Lower lobe of right lung (tissue), 2 donors: ENCODE data around the gene PDK3. TPM values are rescaled to one million over a fixed set of nuclear protein-coding genes. Genes with fewer than 3 reads are reported as not detected.
A peak's percentile ranks its signal among the peaks of the same experiment; 100 is the strongest.

Experiments
- ATAC-seq, 2 donors: fragments of 200-7000 bp; cut with Tn5 transposase; one replicate each; pipeline ENCODE4 v1.9.1; 2020 to 2022; ENCODE audit warnings: mild to moderate bottlenecking in 2 of 2, moderate library complexity in 2 of 2
- DNase-seq: peaks from one replicate; pipeline ENCODE4 v3.0.0-alpha.2; 2020
- H3K27ac ChIP-seq: fragments of 200-600 bp; one replicate; pipeline ENCODE4 v1.8.0; 2022
- H3K27me3 ChIP-seq: fragments of 200-600 bp; one replicate; pipeline ENCODE4 v1.8.0; 2022; ENCODE audit warnings: low read depth
- H3K36me3 ChIP-seq: fragments of 200-600 bp; one replicate; pipeline ENCODE4 v1.8.0; 2022; ENCODE audit warnings: mild to moderate bottlenecking
- H3K4me1 ChIP-seq: fragments of 200-600 bp; one replicate; pipeline ENCODE4 v1.8.0; 2022
- H3K4me3 ChIP-seq: fragments of 200-600 bp; one replicate; pipeline ENCODE4 v1.8.0; 2022; ENCODE audit warnings: mild to moderate bottlenecking
- H3K9me3 ChIP-seq: fragments of 200-600 bp; one replicate; pipeline ENCODE4 v1.8.0; 2022
- intact Hi-C: fragments of 100-400 bp; cut with DNase I; formaldehyde crosslinking; loops from one replicate; pipeline ENCODE4 v1.11.0; 2022
- long read RNA-seq: library from polyadenylated mRNA; unstranded; transcript quantifications from one replicate; pipeline ENCODE4 v2.0.0, GENCODE V29; 2021
- total RNA-seq: library from RNA; stranded (reverse); fragmentation: NEBNext Ultra II Directional; extraction: Animal tissue kit (Norgen Biotek cat#: 25700); gene quantifications from one replicate; pipeline ENCODE4 v1.2.1, GENCODE V29; 2021
- TF ChIP-seq, protein P1 (sequence below): fragments of 200-600 bp; IDR thresholded peaks from one replicate; pipeline ENCODE4 v1.8.0; 2022; ENCODE audit warnings: antibody characterized with exemption, mild to moderate bottlenecking
- donor health status: DM: no; HTN: yes; CAD: no; lungs with severe emphysema.

Gene PDK3
- 22.3 TPM for total RNA-seq
- long read RNA-seq, transcript PDK3-202 (12 exons, 1,921 nt) = major isoform, 10 of 20 reads
- long read RNA-seq, partial matches to known transcripts = 3 of 20 reads
- long read RNA-seq, other reads (novel, unspliced or antisense) = 4 of 20 reads

DNA sequence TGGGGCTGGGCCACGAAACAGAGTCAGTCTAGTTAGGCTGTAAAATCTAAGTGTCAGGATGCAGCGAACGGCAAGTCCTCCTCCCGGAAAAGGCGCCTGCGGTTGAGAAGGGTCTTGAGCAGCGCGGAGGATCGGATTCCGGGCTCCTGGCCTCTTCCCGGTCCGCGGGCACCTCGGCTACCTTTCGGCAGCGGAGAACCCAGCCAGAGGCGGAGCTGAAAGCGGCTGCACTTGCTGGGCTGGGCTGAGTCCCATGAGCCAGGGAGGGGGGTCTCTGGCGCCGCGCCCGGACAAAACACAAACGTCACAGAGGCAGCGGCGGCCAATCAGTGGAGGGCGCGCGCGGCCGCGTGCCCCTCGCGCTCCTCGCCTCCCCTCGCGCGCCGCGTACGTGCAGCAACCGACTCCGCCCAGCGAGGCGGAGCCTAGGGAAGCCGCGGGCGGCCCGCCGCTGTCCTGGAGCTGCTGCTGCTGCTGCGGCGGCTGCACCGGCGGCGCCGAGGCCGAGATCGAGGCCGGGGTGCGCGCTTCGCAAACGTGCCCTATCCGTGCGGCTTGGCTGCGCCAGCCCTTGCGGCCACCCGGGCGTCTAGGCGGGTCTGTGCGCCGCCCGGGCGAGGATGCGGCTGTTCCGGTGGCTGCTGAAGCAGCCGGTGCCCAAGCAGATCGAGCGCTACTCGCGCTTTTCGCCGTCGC lies at the start of gene PDK3:
TSS of gene PDK3 (plus strand) at position 451 of the 696 bp plus-strand sequence. CDS start at position 621, 170 bp downstream.
- no peaks in the 10 kb centered on the region for H3K9me3 ChIP-seq
- H3K36me3 ChIP-seq = no peaks in the 10 kb centered on the region
- peak within 1 kb of the TSS; percentile 68 for H3K4me3 ChIP-seq
- intact Hi-C loops = no loop called here
- TF ChIP-seq, protein P1, sequence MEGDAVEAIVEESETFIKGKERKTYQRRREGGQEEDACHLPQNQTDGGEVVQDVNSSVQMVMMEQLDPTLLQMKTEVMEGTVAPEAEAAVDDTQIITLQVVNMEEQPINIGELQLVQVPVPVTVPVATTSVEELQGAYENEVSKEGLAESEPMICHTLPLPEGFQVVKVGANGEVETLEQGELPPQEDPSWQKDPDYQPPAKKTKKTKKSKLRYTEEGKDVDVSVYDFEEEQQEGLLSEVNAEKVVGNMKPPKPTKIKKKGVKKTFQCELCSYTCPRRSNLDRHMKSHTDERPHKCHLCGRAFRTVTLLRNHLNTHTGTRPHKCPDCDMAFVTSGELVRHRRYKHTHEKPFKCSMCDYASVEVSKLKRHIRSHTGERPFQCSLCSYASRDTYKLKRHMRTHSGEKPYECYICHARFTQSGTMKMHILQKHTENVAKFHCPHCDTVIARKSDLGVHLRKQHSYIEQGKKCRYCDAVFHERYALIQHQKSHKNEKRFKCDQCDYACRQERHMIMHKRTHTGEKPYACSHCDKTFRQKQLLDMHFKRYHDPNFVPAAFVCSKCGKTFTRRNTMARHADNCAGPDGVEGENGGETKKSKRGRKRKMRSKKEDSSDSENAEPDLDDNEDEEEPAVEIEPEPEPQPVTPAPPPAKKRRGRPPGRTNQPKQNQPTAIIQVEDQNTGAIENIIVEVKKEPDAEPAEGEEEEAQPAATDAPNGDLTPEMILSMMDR = no peak
- ATAC-seq (peak; percentile 99 to 100), DNase-seq (peak; percentile 92)
- peak within 1 kb of the TSS; percentile 82 for H3K27ac ChIP-seq
- peaks cover 6% of the 10 kb centered on the region for H3K4me1 ChIP-seq
- H3K27me3 ChIP-seq = no peaks in the 10 kb centered on the region

DNA sequence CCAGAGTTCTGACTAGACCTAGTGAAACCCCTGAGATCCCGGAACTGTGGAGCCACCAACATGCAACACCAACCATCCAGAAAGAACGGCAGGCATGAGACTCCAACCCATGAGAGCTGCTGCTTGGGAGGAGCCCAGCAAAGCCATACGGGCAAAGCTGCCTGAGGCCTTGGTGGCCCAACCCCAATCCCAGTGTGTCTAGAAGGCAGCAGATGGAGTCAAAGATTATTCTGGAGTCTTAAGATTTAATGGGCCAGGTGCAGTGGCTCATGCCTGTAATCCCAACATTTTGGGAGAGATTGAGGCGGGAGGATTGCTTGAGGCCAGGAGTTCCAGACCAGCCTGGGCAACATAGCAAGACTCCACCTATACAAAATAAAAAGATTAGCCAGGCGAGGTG lies 49.2 kb upstream of the PDK3 start:
- ATAC-seq (no peak), DNase-seq (no peak)
- no peaks in the 10 kb centered on the region for H3K36me3 ChIP-seq
- H3K27me3 ChIP-seq = no peaks in the 10 kb centered on the region
- no peak overlapping the region for H3K27ac ChIP-seq
- no peaks in the 10 kb centered on the region for H3K9me3 ChIP-seq
- no peak overlapping the region for H3K4me3 ChIP-seq
- TF ChIP-seq, protein P1 = no peak
- no peaks in the 10 kb centered on the region for H3K4me1 ChIP-seq
- intact Hi-C loops = no loop called here

- DNase-seq = no peak
- H3K36me3 ChIP-seq = no peaks in the 10 kb centered on the region
- no peak overlapping the region for H3K27ac ChIP-seq
- H3K9me3 ChIP-seq = no peaks in the 10 kb centered on the region
- no peaks in the 10 kb centered on the region for H3K4me1 ChIP-seq
- H3K27me3 ChIP-seq = no peaks in the 10 kb centered on the region
- H3K4me3 ChIP-seq = no peak overlapping the region
- no peak for ATAC-seq
- TF ChIP-seq, protein P1 = no peak
- intact Hi-C loops = no loop called here
Measured at GRCh38 chrX:24423960-24424359, 41.1 kb upstream of the PDK3 start.

- no peaks in the 10 kb centered on the region for H3K4me1 ChIP-seq
- ATAC-seq = no peak
- no peaks in the 10 kb centered on the region for H3K36me3 ChIP-seq
- no peaks in the 10 kb centered on the region for H3K27me3 ChIP-seq
- no peak for DNase-seq
- no peak overlapping the region for H3K27ac ChIP-seq
- no peak overlapping the region for H3K4me3 ChIP-seq
- TF ChIP-seq, protein P1 = no peak
- no peaks in the 10 kb centered on the region for H3K9me3 ChIP-seq
- intact Hi-C loops = no loop called here
Measured at GRCh38 chrX:24424948-24425347, 40.1 kb upstream of the PDK3 start.

DNA sequence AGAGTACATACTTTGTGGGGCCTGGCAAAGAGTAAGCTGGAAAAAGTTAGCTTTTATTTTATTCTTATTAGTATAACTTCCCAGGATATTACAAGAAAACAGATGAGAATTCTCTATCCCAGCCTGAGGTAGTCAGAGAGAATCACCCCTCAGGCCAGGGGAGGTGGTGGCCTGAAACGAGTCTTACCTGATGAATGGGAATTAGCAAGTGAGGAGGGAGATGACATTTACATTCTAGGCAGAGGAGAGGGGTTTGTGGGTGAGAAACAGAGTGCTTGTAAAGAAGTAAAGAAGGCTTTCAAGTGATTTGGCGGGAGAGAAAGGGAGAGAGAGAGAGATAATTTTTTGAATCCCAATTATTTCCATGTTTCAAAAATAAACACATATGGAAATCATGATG lies 39.3 kb upstream of the PDK3 start:
- ATAC-seq (no peak), DNase-seq (no peak)
- no peak overlapping the region for H3K4me3 ChIP-seq
- no peak overlapping the region for H3K27ac ChIP-seq
- intact Hi-C loops = no loop called here
- H3K27me3 ChIP-seq = no peaks in the 10 kb centered on the region
- no peaks in the 10 kb centered on the region for H3K9me3 ChIP-seq
- no peaks in the 10 kb centered on the region for H3K36me3 ChIP-seq
- TF ChIP-seq, protein P1 = no peak
- H3K4me1 ChIP-seq = no peaks in the 10 kb centered on the region
